D721Med (cell line): Measurements from ENCODE around the gene TNPO2.

Experiments used
- DNase-seq: peaks from one replicate; pipeline ENCODE4 v3.0.0; 2011; ENCODE audit warnings: low spot score; ENCODE audit not compliant: insufficient read length
- FAIRE-seq: peaks from 2 replicates; lab custom pipeline; 2011; peaks lifted over from hg19 to GRCh38; lab: Jason Lieb, UNC
- TF ChIP-seq, protein P1 (sequence below): IDR thresholded peaks from 2 replicates; pipeline ENCODE4 v1.5.1; 2012; ENCODE audit warnings: mild to moderate bottlenecking, control low read depth; ENCODE audit not compliant: insufficient read depth; ENCODE audit errors: missing control alignments

Gene TNPO2

DNA sequence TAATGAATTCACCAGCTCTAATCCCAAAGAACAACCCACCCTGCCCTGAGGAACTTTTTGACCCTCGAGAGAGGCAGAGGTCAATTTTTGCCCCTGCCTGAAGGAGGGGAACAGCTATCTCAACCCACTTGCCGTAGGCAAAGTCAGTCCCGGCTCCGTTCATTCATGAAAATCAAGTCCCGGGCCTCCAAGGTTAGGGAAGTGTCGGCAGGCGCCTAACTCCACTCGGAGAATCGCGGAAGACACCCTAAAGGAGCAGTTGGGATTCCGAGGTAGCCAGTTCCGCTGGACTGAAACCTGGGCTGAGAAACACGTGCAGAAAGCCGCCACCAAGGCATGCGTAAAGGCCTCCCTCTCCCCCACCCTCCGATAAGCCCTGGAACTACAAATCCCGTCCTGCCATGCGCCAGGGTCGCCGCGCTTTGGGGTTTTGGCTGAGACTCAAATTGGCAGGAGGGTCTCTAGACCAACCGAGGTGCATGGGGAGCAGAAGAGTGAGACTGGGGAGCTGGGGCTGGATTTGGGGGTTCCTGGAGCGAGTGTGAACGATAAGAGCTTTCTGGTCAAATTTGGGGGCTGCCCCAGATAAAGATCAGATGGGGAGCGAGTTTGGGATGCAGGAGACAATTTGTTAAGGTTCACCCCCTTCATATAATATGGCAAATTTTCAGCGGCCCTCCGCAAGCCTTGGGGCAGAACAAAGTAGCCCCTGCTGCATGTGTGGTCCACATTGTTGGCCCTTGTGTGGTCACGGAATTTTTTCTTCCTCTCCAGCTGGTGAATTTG, at the start of gene TNPO2:
TSS of gene TNPO2 (minus strand) at position 292 of the 786 bp plus-strand sequence. CDS start 2,955 bp downstream, outside the sequence.
- DNase-seq (peak; percentile 71), FAIRE-seq (no peak)
- TF ChIP-seq, protein P1, sequence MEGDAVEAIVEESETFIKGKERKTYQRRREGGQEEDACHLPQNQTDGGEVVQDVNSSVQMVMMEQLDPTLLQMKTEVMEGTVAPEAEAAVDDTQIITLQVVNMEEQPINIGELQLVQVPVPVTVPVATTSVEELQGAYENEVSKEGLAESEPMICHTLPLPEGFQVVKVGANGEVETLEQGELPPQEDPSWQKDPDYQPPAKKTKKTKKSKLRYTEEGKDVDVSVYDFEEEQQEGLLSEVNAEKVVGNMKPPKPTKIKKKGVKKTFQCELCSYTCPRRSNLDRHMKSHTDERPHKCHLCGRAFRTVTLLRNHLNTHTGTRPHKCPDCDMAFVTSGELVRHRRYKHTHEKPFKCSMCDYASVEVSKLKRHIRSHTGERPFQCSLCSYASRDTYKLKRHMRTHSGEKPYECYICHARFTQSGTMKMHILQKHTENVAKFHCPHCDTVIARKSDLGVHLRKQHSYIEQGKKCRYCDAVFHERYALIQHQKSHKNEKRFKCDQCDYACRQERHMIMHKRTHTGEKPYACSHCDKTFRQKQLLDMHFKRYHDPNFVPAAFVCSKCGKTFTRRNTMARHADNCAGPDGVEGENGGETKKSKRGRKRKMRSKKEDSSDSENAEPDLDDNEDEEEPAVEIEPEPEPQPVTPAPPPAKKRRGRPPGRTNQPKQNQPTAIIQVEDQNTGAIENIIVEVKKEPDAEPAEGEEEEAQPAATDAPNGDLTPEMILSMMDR, result no peak

DNA sequence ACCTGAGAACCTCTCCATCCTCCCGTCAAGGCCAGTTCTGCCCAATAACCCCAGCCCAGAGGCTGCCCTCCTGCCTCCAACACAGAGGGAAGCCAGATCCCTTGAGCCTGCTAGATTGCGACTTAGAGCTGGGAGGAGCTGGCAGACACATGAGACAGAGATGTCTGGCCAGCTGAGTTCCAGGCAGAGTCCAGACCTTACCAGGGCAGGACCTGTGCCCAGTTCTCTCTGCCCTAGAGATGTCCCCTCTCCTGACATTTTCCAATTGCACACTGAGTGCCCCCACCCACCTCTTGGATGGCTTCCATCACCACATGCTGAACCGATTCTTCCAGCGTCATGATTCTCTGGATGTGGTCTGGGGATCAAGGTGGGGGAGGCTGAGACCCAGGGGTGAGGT, 48.6 kb upstream of the TNPO2 start:
- FAIRE-seq (no peak), DNase-seq (no peak)
- TF ChIP-seq, protein P1, result no peak

DNA sequence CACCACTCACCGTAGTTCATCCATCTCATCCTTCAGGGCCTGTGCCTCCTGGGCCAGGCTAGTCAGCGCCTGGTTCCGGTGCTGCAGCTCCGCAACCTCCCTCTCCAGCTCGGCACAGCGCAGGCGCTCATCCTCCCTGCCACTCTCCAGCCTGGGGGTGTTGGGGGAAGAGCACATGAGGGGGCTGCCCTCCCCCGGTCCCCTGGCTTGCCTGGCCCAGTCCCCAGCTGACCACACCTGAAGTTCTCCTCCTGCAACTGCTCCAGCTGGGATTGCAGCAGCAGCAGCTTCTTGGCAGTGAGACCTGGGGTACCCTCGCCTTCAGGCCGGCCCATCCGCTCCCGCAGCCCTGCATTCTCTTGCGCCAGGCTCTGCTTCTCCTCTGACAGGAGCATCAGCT, 47.2 kb upstream of the TNPO2 start:
- TF ChIP-seq, protein P1, result no peak
- no peak for FAIRE-seq
- no peak for DNase-seq

DNA sequence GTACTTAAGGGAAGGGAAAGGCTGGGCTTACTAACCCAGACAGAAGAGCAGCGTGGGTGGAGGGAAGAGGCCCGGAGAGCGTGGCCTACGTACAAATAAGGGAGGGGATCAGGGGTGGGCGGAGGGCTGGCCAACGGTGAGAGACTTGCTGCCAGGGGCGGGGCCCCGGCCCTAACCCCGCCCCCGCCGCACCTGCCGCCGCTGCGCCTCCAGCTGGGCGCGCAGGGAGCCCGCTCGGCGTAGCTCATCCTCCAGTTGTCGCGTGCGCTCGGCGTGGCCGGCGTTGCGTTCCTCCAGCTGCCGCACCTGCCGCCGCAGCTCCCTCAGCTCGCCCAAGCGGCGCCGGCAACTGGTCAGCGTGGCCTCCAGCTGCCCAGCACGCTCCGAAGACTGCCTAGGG, 46.0 kb upstream of the TNPO2 start:
- FAIRE-seq (no peak), DNase-seq (peak; percentile 96)
- TF ChIP-seq, protein P1, result no peak

DNA sequence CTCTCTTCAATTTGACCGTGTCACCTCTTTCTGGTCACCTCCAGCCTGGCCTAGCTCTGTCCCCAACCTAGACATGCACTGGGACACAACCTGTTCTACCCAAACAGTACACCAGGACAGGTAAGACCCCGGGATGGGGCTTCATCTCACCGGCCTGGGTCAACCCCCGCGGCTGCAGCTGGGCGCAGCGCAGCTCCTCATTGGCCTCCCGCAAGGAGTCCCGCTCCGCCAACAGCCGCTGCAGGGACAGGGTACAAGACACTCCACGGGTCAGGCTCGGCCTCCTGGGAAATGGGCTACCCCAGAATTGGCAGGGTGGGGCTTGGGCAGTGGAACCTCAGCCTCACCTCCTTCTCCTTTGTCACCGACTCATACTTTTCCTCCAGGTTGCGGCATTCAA, 43.9 kb upstream of the TNPO2 start:
- TF ChIP-seq, protein P1, result no peak
- DNase-seq, result no peak
- FAIRE-seq, result no peak

GRCh38 chr19:12767150-12767549, 43.4 kb upstream of the TNPO2 start:
- DNase-seq (no peak), FAIRE-seq (no peak)
- TF ChIP-seq, protein P1, result no peak

DNA sequence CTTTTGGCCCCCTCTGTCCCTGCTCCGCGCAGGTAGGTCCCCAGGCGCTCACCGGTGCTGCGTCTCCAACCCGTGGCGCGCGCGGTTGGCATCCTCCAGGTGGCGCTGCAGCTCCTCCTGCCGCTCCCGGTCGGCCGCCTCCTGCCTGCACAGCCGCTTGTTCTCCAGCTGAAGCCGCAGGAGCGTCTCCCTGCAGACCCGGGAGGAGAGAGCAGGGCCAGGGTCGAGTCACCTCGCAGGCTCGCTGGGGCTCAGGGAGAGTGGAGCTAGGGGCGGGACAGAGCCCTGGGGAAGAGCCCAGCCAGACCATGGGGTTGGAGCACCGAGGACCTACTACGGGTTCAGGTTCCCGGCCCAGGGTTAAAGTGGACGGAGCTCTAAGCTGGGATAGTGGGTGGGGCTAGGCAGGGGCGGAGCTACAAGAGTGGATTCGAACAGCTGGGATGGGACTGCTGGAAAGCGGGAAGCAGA, 42.4 kb upstream of the TNPO2 start:
- FAIRE-seq, result no peak
- TF ChIP-seq, protein P1, result peak; percentile 80
- DNase-seq, result no peak
